Right renal pelvis (tissue), 4 donors: ENCODE data around the gene SEMA3A. TPM values are rescaled to one million over a fixed set of nuclear protein-coding genes. Genes with fewer than 3 reads are reported as not detected.

ENCODE experiments used
- DNase-seq, 4 donors: peaks; one replicate each; pipeline ENCODE4 v3.0.0-alpha.2; 2013; ENCODE audit warnings: low read depth in 4 of 4, low spot score in 3 of 4, missing footprints in 1 of 4
- polyA plus RNA-seq, 4 donors: library from polyadenylated mRNA; unstranded; fragments of 120-200 nt; gene quantifications; one replicate each; pipeline ENCODE4 v1.2.1, GENCODE V29; 2013; ENCODE audit not compliant: insufficient read length in 4 of 4

The SEMA3A gene
- polyA plus RNA-seq, 4 donors = 11.1 to 17.4 (median 16.2) TPM

- no peak for DNase-seq
Observed at GRCh38 chr7:84113906-84114850, 80.4 kb downstream of the SEMA3A start.

- no peak for DNase-seq
Observed at GRCh38 chr7:84113286-84113685, 81.3 kb downstream of the SEMA3A start.

- DNase-seq = no peak
Observed at GRCh38 chr7:84112771-84113170, 81.8 kb downstream of the SEMA3A start.

- no peak for DNase-seq
Observed at GRCh38 chr7:84111842-84112241, 82.7 kb downstream of the SEMA3A start.

- no peak for DNase-seq
Observed at GRCh38 chr7:84110400-84110799, 84.2 kb downstream of the SEMA3A start.

GRCh38 chr7:84108787-84109186 lies 85.8 kb downstream of the SEMA3A start:
- no peak for DNase-seq

GRCh38 chr7:84108119-84108518 lies 86.5 kb downstream of the SEMA3A start:
- DNase-seq = no peak

GRCh38 chr7:84107259-84107658 lies 87.3 kb downstream of the SEMA3A start:
- DNase-seq = no peak

GRCh38 chr7:84106291-84106690 lies 88.3 kb downstream of the SEMA3A start:
- no peak for DNase-seq

- no peak for DNase-seq
Observed at GRCh38 chr7:84105586-84105985, 89.0 kb downstream of the SEMA3A start.

- DNase-seq = no peak
Observed at GRCh38 chr7:84104826-84105225, 89.8 kb downstream of the SEMA3A start.

- DNase-seq = no peak
Observed at GRCh38 chr7:84102213-84102612, 92.4 kb downstream of the SEMA3A start.

- no peak for DNase-seq
Observed at GRCh38 chr7:84100866-84101265, 93.7 kb downstream of the SEMA3A start.

GRCh38 chr7:84095971-84096370 lies 98.6 kb downstream of the SEMA3A start:
- no peak for DNase-seq

GRCh38 chr7:84092207-84092606 lies 102.4 kb downstream of the SEMA3A start:
- no peak for DNase-seq

GRCh38 chr7:84091318-84091717 lies 103.3 kb downstream of the SEMA3A start:
- no peak for DNase-seq

- peak in 1 of 4 donors; percentile 25 for DNase-seq
Observed at GRCh38 chr7:84088802-84089201, 105.8 kb downstream of the SEMA3A start.

GRCh38 chr7:84085998-84086397 lies 108.6 kb downstream of the SEMA3A start:
- DNase-seq = no peak

- peak in 3 of 4 donors; percentile 38 to 65 (median 48) for DNase-seq
Observed at GRCh38 chr7:84085147-84085546, 109.4 kb downstream of the SEMA3A start.

GRCh38 chr7:84083846-84084245 lies 110.7 kb downstream of the SEMA3A start:
- DNase-seq = no peak

- no peak for DNase-seq
Observed at GRCh38 chr7:84081973-84082522, 112.5 kb downstream of the SEMA3A start.

GRCh38 chr7:84077336-84077735 lies 117.3 kb downstream of the SEMA3A start:
- no peak for DNase-seq
